Measurements from ENCODE around the gene KANK2. TPM values are rescaled to one million over a fixed set of nuclear protein-coding genes. Genes with fewer than 3 reads are reported as not detected.

KANK2 gene
- polyA plus RNA-seq, 1 of the 3 experiments (the other 2 are of a cell fraction) = 92.4 TPM

DNA sequence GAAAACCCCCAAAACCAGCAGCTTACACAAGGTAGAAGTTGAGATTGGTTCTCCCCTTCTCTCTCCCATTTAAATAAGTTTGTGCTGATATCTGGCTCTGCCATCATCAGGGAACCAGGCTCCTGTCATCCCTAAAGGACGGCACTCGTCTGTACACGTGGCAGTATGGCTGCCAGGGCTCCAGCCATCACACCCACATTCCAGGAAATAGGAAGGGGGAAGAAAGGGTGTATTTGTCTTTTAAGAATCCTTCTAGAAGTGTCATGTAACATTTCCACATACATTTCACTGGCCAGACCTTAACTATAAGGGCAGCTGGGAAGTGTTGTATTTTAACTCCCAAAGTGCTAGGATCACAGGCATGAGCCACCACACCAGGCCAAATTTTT, 51.8 kb downstream of the KANK2 start:
- H3K27ac ChIP-seq (ENCODE audit: low read depth in 2 of 2, low read length in 1 of 2) = no peak overlapping the region
- no peak overlapping the region for H3K4me3 ChIP-seq (ENCODE audit: low read depth in 2 of 2, low read length in 1 of 2)
- no peaks in the 10 kb centered on the region for H4K20me1 ChIP-seq (ENCODE audit: insufficient read depth)
- no peak overlapping the region for H3K4me2 ChIP-seq
- no peaks in the 10 kb centered on the region for H3K9me2 ChIP-seq
- no peaks in the 10 kb centered on the region for H3K9me3 ChIP-seq
- DNase-seq = no peak
- no peaks in the 10 kb centered on the region for H3K27me3 ChIP-seq (ENCODE audit: insufficient read depth)
- TF ChIP-seq TEAD4 (IDR thresholded peaks at IDR 0.05; ENCODE audit: borderline replicate concordance, insufficient read depth) (no peak), ELF1 (IDR thresholded peaks at IDR 0.05) (no peak), GABPA (IDR thresholded peaks at IDR 0.05; ENCODE audit: low read depth) (no peak), MEF2A (IDR thresholded peaks at IDR 0.05; ENCODE audit: borderline replicate concordance, low read depth) (no peak), FOXJ3 (CRISPR knock-in tag; IDR thresholded peaks at IDR 0.05) (no peak), POLR2AphosphoS5 (IDR thresholded peaks at IDR 0.05; ENCODE audit: low read depth, low read length) (no peak), SIN3A (IDR thresholded peaks at IDR 0.05; ENCODE audit: borderline replicate concordance, low read depth, low read length) (no peak), RCOR1 (IDR thresholded peaks at IDR 0.05; ENCODE audit: low read length) (no peak), SMC3 (IDR thresholded peaks at IDR 0.05; ENCODE audit: low read depth, low read length) (no peak), TAF1 (IDR thresholded peaks at IDR 0.05; ENCODE audit: borderline replicate concordance, low read depth, low read length) (no peak), EZH2phosphoT487 (IDR thresholded peaks at IDR 0.05; ENCODE audit: borderline replicate concordance, low read depth) (no peak), EP300 (IDR thresholded peaks at IDR 0.05; ENCODE audit: borderline replicate concordance in 1 of 2, low read depth in 1 of 2, low read length in 1 of 2) (no peak), GATA2 (CRISPR knock-in tag; IDR thresholded peaks at IDR 0.05) (no peak), RFX5 (IDR thresholded peaks at IDR 0.05; ENCODE audit: low read length) (no peak)
- TF ChIP-seq, protein P1, sequence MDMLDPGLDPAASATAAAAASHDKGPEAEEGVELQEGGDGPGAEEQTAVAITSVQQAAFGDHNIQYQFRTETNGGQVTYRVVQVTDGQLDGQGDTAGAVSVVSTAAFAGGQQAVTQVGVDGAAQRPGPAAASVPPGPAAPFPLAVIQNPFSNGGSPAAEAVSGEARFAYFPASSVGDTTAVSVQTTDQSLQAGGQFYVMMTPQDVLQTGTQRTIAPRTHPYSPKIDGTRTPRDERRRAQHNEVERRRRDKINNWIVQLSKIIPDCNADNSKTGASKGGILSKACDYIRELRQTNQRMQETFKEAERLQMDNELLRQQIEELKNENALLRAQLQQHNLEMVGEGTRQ (IDR thresholded peaks at IDR 0.05; ENCODE audit: borderline replicate concordance, low read depth, low read length) = no peak
- TF ChIP-seq, protein P2, sequence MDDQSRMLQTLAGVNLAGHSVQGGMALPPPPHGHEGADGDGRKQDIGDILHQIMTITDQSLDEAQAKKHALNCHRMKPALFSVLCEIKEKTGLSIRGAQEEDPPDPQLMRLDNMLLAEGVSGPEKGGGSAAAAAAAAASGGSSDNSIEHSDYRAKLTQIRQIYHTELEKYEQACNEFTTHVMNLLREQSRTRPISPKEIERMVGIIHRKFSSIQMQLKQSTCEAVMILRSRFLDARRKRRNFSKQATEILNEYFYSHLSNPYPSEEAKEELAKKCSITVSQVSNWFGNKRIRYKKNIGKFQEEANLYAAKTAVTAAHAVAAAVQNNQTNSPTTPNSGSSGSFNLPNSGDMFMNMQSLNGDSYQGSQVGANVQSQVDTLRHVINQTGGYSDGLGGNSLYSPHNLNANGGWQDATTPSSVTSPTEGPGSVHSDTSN (IDR thresholded peaks at IDR 0.05) = no peak
- TF ChIP-seq, protein P3, sequence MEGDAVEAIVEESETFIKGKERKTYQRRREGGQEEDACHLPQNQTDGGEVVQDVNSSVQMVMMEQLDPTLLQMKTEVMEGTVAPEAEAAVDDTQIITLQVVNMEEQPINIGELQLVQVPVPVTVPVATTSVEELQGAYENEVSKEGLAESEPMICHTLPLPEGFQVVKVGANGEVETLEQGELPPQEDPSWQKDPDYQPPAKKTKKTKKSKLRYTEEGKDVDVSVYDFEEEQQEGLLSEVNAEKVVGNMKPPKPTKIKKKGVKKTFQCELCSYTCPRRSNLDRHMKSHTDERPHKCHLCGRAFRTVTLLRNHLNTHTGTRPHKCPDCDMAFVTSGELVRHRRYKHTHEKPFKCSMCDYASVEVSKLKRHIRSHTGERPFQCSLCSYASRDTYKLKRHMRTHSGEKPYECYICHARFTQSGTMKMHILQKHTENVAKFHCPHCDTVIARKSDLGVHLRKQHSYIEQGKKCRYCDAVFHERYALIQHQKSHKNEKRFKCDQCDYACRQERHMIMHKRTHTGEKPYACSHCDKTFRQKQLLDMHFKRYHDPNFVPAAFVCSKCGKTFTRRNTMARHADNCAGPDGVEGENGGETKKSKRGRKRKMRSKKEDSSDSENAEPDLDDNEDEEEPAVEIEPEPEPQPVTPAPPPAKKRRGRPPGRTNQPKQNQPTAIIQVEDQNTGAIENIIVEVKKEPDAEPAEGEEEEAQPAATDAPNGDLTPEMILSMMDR (IDR thresholded peaks at IDR 0.05) = no peak
- TF ChIP-seq, protein P4, sequence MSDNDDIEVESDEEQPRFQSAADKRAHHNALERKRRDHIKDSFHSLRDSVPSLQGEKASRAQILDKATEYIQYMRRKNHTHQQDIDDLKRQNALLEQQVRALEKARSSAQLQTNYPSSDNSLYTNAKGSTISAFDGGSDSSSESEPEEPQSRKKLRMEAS (IDR thresholded peaks at IDR 0.05; ENCODE audit: low read depth) = no peak
- TF ChIP-seq, protein P5, sequence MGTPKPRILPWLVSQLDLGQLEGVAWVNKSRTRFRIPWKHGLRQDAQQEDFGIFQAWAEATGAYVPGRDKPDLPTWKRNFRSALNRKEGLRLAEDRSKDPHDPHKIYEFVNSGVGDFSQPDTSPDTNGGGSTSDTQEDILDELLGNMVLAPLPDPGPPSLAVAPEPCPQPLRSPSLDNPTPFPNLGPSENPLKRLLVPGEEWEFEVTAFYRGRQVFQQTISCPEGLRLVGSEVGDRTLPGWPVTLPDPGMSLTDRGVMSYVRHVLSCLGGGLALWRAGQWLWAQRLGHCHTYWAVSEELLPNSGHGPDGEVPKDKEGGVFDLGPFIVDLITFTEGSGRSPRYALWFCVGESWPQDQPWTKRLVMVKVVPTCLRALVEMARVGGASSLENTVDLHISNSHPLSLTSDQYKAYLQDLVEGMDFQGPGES (IDR thresholded peaks at IDR 0.05; ENCODE audit: low read depth, low read length) = no peak
- TF ChIP-seq, protein P6, sequence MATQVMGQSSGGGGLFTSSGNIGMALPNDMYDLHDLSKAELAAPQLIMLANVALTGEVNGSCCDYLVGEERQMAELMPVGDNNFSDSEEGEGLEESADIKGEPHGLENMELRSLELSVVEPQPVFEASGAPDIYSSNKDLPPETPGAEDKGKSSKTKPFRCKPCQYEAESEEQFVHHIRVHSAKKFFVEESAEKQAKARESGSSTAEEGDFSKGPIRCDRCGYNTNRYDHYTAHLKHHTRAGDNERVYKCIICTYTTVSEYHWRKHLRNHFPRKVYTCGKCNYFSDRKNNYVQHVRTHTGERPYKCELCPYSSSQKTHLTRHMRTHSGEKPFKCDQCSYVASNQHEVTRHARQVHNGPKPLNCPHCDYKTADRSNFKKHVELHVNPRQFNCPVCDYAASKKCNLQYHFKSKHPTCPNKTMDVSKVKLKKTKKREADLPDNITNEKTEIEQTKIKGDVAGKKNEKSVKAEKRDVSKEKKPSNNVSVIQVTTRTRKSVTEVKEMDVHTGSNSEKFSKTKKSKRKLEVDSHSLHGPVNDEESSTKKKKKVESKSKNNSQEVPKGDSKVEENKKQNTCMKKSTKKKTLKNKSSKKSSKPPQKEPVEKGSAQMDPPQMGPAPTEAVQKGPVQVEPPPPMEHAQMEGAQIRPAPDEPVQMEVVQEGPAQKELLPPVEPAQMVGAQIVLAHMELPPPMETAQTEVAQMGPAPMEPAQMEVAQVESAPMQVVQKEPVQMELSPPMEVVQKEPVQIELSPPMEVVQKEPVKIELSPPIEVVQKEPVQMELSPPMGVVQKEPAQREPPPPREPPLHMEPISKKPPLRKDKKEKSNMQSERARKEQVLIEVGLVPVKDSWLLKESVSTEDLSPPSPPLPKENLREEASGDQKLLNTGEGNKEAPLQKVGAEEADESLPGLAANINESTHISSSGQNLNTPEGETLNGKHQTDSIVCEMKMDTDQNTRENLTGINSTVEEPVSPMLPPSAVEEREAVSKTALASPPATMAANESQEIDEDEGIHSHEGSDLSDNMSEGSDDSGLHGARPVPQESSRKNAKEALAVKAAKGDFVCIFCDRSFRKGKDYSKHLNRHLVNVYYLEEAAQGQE (IDR thresholded peaks at IDR 0.05; ENCODE audit: low read depth, low read length) = no peak
- 96% methylated on average over 3 of the region's 3 CpGs for WGBS (ENCODE audit: low lambda C conversion rate)
- ChIA-PET POLR2A (no interaction called here), CTCF (interaction anchor here (2.1 to 2.4 kb wide), 2 partner anchors 20 to 58 kb away, joined by 7 to 10 read pairs; no protein-coding TSS in a partner anchor)
- H2AFZ ChIP-seq (ENCODE audit: low read depth) = no peak overlapping the region
- H3K36me3 ChIP-seq (replicated peaks in 1 of 2; ENCODE audit: control insufficient read depth in 1 of 2, insufficient read depth in 2 of 2, low read length in 1 of 2) = peaks cover 0 to 4% of the 10 kb centered on the region in 2 experiments
- H3K9ac ChIP-seq = no peak overlapping the region
- peaks cover 22% of the 10 kb centered on the region for H3K79me2 ChIP-seq (ENCODE audit: insufficient read depth)
- peaks cover 28% of the 10 kb centered on the region for H3F3A ChIP-seq (replicated peaks; ENCODE audit: insufficient read depth)
- H3K4me1 ChIP-seq (ENCODE audit: control insufficient read depth in 1 of 2, insufficient read depth in 2 of 2, low read depth in 1 of 2, low read length in 1 of 2) = peaks cover 17 to 23% of the 10 kb centered on the region in 2 experiments; a peak in 3 of 4 replicates

Data from SK-N-SH (cell line).